Glomerular visceral epithelial cell (primary cell): ENCODE data around the gene NFIA.

Experiments
- DNase-seq: peaks from one replicate; pipeline ENCODE4 v3.0.0-alpha.2; 2016; ENCODE audit errors: extremely low spot score

NFIA gene

GRCh38 chr1:61130338-61131000 lies 48.1 kb downstream of the NFIA start:
- DNase-seq, result no peak

DNA sequence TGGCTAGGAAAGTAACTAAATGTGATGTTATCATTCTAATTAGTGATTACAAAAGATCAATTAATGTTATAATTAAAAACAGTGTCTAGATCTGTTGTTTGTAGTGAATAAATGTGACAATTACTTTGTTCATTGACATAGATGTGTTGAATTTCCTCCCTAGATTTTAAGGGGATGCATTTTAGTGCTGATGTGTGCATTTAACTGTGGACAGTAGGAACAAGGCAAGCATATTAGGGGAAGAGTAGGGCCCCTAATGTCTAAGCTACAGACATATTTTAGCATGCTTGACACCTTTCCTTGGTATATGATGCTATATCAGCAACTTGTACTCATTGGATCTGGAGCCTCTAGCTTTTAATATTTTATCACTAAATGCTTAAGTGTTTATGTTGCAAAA lies 48.9 kb downstream of the NFIA start:
- no peak for DNase-seq

DNA sequence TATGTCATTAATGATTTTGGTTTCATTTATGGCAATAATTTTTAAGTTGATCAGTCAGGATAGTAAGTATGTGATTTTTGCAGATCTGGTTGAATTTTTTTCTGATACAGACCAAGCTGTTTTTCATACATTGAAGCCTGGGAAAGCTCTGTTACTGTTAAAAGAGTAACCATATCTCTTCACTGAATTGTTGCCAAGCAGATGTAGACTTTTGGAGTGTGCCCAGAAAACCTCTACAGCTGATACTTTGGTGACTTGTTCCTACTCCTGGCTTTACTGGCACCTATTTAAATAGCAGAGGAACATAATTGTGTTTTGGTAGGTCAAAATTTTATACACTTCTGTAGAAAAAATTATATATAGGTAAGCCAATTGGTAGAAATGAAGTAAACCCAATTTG lies 49.4 kb downstream of the NFIA start:
- DNase-seq, result no peak

- no peak for DNase-seq
These were observed 49.8 kb downstream of the NFIA start for GRCh38 chr1:61132176-61132638.

- no peak for DNase-seq
These were observed 50.4 kb downstream of the NFIA start for GRCh38 chr1:61132645-61133334.

- DNase-seq, result no peak
These were observed 51.1 kb downstream of the NFIA start for GRCh38 chr1:61133335-61134019.

DNA sequence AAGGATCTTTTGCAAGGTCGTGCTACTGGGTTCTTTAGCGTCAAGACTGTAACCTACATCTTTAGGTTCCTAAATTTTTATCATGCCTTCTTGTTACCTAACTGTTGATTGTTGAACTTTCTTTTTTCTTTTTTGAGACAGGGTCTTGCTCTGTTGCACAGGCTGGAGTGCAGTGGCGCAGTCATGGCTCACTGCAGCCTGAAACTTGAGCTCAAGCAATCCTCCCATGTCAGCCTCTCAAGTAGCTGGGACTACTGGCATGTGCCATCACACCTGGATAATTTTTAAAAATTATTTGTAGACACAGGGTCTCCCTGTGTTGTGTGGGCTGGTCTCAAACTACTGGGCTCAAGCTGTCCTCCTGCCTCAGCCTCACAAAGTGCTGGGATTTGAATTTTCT lies 52.9 kb downstream of the NFIA start:
- no peak for DNase-seq

DNA sequence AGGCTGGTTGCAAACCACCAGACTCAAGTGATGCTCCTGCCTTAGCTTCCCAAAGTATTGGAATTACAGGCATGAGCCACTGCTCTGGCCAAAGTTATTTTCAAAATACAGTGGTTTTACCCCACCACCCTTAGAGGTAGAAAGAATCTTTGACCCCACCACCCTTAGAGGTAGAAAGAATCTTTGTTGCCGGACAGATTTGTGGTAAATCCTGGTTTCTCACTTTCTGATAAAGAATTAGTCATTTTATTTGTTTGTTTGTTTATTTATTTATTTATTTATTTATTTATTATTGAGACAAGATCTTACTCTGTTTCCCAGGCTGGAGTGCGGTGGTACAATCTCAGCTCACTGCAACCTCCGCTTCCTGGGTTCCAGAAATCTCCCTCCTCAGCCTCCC lies 55.9 kb downstream of the NFIA start:
- no peak for DNase-seq

- no peak for DNase-seq
These were observed 56.8 kb downstream of the NFIA start for GRCh38 chr1:61138921-61139774.

- no peak for DNase-seq
These were observed 57.6 kb downstream of the NFIA start for GRCh38 chr1:61139775-61140549.

- no peak for DNase-seq
These were observed 58.4 kb downstream of the NFIA start for GRCh38 chr1:61140778-61141177.

- DNase-seq, result no peak
These were observed 59.1 kb downstream of the NFIA start for GRCh38 chr1:61141288-61142042.

DNA sequence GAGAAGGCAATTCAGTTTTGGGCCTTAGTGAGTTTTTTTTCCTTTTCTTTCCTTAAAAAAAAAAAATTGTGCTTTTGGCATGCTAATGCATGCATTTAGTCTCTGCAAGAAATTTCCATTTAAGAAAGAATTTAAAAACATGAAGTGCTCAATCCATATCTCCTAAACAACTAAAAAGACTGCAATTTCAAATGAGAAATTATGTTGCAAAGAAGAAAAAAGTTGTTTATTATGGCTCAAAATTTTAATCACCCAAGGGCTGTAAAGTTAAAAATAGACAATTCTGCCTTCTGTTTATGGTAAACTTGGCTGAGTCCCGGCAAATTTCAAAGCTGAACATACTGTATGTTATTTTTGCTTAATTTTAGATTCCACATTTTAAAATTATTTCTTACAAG lies 59.7 kb downstream of the NFIA start:
- DNase-seq, result no peak

DNA sequence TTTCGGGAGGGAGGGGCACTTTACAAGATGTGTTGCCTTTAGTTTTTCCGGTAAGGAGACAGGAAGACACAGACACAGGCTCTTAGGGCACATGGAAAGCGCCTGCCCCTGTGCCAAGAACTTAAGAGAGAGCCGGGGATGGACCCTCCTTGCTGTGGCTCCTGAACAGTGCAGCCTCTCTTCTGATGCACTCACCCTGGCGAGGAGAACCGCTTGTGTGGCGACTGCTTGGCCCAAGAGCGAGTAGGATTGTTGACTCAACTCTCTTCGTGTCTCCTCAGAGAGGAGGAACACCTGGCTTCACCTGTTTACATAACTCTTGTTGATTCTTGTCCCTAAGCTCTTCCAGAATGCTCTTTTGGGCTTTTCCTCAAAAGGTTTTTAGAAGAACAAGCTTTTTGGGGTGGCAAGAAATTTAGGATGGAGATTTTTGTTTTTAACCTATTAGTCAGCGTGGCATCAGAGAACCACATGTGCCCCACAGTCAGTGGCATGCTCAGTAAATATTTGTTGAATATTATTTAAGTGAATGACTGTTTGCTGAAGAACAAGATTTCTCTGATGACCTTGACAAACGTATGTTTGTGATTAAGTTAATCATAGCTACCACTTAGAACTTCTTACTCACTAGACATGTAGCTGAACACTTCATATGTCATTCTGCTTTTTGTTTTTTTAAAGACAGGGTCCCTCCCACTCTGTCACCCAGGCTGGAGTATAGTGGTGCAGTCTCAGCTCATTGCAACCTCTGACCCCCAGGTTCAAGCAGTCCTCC lies 60.6 kb downstream of the NFIA start:
- no peak for DNase-seq

DNA sequence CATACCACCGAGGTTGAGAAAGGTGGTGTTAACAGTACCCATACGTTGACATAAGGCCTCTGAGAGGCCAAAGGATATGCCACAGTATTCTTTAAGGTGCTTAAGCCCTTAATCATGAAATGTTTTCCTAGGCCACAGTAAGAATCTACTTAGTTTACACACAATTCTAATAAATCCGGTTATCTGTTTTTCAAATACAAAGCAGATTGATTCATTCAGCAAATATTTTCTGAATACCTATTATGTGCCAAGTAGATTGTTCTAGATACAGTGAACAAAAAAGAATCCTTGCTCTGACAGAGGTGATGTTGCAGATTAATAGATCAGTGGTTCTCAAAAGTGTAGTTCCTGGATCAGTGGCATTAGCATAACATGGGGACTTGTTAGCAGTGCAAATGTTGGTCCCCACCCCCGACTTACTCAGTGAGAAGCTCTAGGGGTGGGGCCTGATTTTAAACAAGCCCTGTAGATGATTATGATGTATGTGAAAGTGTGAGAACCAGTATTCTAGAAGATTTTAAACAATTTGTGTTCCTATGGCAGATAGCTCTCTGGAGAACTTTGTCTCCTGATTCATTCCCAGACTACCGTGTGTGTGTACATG lies 61.6 kb downstream of the NFIA start:
- no peak for DNase-seq

DNA sequence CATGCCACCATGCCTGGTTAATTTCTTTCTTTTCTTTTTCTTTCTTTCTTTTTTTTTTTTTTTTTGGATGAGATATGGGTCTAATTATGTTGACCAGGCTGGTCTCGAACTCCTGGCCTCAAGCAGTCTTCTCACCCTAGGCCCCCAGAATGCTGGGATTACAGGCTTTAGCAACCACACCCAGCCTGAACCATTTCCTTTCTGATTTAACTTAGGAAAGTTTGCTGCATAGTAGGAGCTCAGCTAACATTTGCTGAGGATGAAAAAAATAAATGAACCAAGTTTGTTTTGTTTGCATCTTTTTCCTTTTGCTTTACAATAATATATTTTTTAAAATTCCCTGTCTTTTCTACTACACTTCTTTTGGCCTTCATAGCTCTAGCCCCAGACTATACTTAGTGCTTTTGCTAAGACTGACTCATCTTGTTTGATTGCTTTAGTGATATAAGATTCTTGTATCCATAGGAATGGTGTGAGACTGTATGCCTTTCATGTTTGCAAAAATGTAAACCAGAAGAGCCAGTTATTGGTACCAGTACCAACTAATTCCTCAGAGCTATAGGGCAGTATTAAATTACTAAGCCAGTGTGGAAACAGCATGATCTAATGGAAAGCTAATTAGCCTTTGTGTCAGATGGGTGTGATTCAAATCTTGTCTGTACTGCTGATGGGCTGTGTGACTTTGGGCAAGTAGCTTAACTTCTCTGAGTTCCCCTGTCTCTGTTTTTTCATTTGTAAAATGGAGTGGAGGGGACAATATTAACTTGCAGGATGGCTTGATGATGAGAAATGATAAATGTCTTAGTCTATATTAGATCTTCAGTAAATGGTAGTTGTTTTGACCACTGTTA lies 66.9 kb downstream of the NFIA start:
- no peak for DNase-seq

DNA sequence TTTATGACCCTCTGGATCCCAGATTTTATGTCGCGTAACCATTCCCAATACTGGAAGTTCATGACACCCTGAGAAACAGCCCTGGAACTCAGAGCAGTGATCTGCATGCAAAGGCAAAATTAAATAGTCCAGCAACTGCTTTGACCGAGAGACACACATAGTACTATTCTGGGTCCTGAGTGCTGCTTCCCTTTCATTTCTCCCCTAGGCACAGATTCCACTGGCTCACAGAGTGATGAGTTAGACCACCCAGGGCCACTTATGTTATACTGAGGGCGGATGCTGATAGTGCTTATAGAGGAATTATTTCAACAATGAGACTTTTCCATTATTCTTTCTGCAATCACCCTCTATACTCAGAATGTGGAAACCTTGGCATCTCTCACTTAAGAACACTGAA lies 69.2 kb downstream of the NFIA start:
- no peak for DNase-seq

DNA sequence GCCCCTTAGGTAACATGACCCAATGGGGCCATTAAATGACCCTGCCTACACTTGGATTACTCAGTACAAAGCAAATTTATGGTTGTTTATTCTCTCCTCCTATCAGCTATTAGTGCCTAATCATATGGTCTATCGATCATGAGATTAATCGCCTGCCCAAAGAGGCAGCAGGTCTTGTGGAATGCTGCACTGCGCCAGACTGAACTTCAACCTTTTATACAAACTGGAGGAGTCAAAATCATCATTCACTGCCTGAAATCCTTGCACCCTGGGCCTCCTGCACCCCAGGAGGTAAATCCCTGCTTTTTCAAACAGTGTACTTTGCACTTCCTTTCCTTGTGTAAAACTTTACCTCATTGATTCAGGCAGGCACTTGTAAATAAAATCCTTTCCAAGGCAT lies 69.7 kb downstream of the NFIA start:
- DNase-seq, result no peak
